Neural cell (in vitro differentiated cells): Measurements from ENCODE around the gene ZDHHC11. TPM values are rescaled to one million over a fixed set of nuclear protein-coding genes. Genes with fewer than 3 reads are reported as not detected.

Experiments
- H2AFZ ChIP-seq: fragments of 200-600, 300-800 bp; sonication (generic), shearing (Covaris generic); 2 replicates; pipeline ENCODE4 v1.6.0; 2014; ENCODE audit warnings: low read depth, mild to moderate bottlenecking, antibody characterized with exemption, low read length, moderate library complexity
- H3F3A ChIP-seq: fragments of 200-600 bp; shearing (Covaris generic); 2 replicates; pipeline ENCODE4 v1.6.1; 2016; ENCODE audit warnings: mild to moderate bottlenecking, moderate library complexity, mixed read lengths, antibody characterized with exemption, low read length; ENCODE audit not compliant: insufficient read depth, poor library complexity, severe bottlenecking
- H3K27ac ChIP-seq: fragments of 200-600, 300-800 bp; sonication (generic), shearing (Covaris generic); 2 replicates; pipeline ENCODE4 v1.5.1; 2014; ENCODE audit warnings: mild to moderate bottlenecking, low read length, moderate library complexity
- H3K27me3 ChIP-seq: fragments of 300-800, 200-600 bp; sonication (generic), shearing (Covaris generic); 2 replicates; pipeline ENCODE4 v1.6.0; 2014; ENCODE audit warnings: mild to moderate bottlenecking, low read depth, low read length, moderate library complexity; ENCODE audit not compliant: insufficient read depth
- H3K36me3 ChIP-seq: fragments of 300-800, 200-600 bp; sonication (generic), shearing (Covaris generic); 2 replicates; pipeline ENCODE4 v1.5.1; 2014; ENCODE audit warnings: mild to moderate bottlenecking, antibody characterized with exemption, low read length, moderate library complexity; ENCODE audit not compliant: insufficient read depth
- H3K4me2 ChIP-seq: fragments of 300-800, 200-600 bp; sonication (generic), shearing (Covaris generic); 2 replicates; pipeline ENCODE4 v1.6.0; 2014; ENCODE audit warnings: mild to moderate bottlenecking, low read length
- H3K4me3 ChIP-seq: fragments of 300-800, 200-600 bp; sonication (generic), shearing (Covaris generic); 2 replicates; pipeline ENCODE4 v1.5.1; 2014; ENCODE audit warnings: mild to moderate bottlenecking, low read length, moderate library complexity
- H3K79me2 ChIP-seq: fragments of 200-600 bp; shearing (Covaris generic); replicated peaks from 2 replicates; pipeline ENCODE4 v1.6.0; 2014; ENCODE audit warnings: mild to moderate bottlenecking, low read length, moderate library complexity; ENCODE audit not compliant: insufficient read depth
- H3K9ac ChIP-seq: fragments of 300-800, 200-600 bp; sonication (generic), shearing (Covaris generic); 2 replicates; pipeline ENCODE4 v1.6.1; 2016; ENCODE audit warnings: mild to moderate bottlenecking, low read length, mixed read lengths
- H3K9me2 ChIP-seq: fragments of 200-600 bp; shearing (Covaris generic); 2 replicates; pipeline ENCODE4 v1.6.1; 2016; ENCODE audit warnings: mild to moderate bottlenecking, low read length, mixed read lengths; ENCODE audit not compliant: insufficient read depth
- H3K9me3 ChIP-seq: fragments of 200-600, 300-800 bp; sonication (generic), shearing (Covaris generic); 2 replicates; pipeline ENCODE4 v1.6.1; 2016; ENCODE audit warnings: mild to moderate bottlenecking, mixed run types, low read length, moderate library complexity, mixed read lengths
- H4K20me1 ChIP-seq: fragments of 200-600 bp; shearing (Covaris generic); 2 replicates; pipeline ENCODE4 v1.6.1; 2016; ENCODE audit warnings: mild to moderate bottlenecking, mixed run types; ENCODE audit not compliant: insufficient read depth
- EP300 ChIP-seq: fragments of 450-650 bp; conservative IDR thresholded peaks from 2 replicates; pipeline ENCODE4 v1.6.1; 2014; ENCODE audit warnings: antibody characterized with exemption, mild to moderate bottlenecking, moderate library complexity; ENCODE audit not compliant: poor library complexity, severe bottlenecking
- EZH2 ChIP-seq: fragments of 200-600, 300-800 bp; shearing (Covaris generic), sonication (generic); IDR thresholded peaks from 2 replicates; pipeline ENCODE4 v1.6.1; 2014; ENCODE audit warnings: antibody characterized with exemption, low read length, borderline replicate concordance, mild to moderate bottlenecking; ENCODE audit not compliant: insufficient read depth, poor library complexity, severe bottlenecking
- MXI1 ChIP-seq: fragments of 450-650 bp; conservative IDR thresholded peaks from 2 replicates; pipeline ENCODE4 v1.6.1; 2014; ENCODE audit warnings: antibody characterized with exemption, mild to moderate bottlenecking; ENCODE audit not compliant: poor library complexity, severe bottlenecking
- POLR2AphosphoS5 ChIP-seq: IDR thresholded peaks from 2 replicates; pipeline ENCODE4 v1.6.1; 2012
- RAD21 ChIP-seq: fragments of 450-650 bp; conservative IDR thresholded peaks from 2 replicates; pipeline ENCODE4 v1.6.1; 2014; ENCODE audit warnings: antibody characterized with exemption, mild to moderate bottlenecking, moderate library complexity
- SMC3 ChIP-seq: fragments of 450-650 bp; conservative IDR thresholded peaks from 2 replicates; pipeline ENCODE4 v1.6.1; 2014; ENCODE audit warnings: antibody characterized with exemption, mild to moderate bottlenecking, moderate library complexity; ENCODE audit not compliant: poor library complexity
- TAF1 ChIP-seq: IDR thresholded peaks from 2 replicates; pipeline ENCODE4 v1.6.1; 2012; ENCODE audit warnings: low read depth
- polyA plus RNA-seq: library from polyadenylated mRNA; depleted of rRNA; stranded (reverse); fragments of >200 nt; gene quantifications from 2 replicates; pipeline ENCODE4 v1.2.3, GENCODE V29; 2014
- TF ChIP-seq, protein P1 (sequence below): IDR thresholded peaks from 2 replicates; pipeline ENCODE4 v1.6.1; 2012; ENCODE audit warnings: borderline replicate concordance
- TF ChIP-seq, protein P2 (sequence below): fragments of 450-650 bp; IDR thresholded peaks from 2 replicates; pipeline ENCODE4 v1.5.1; 2014; ENCODE audit warnings: antibody characterized with exemption, mild to moderate bottlenecking, moderate library complexity; ENCODE audit not compliant: poor library complexity, severe bottlenecking

The ZDHHC11 gene
- polyA plus RNA-seq, 1 donor from 2014 or later: 11.4 TPM

DNA sequence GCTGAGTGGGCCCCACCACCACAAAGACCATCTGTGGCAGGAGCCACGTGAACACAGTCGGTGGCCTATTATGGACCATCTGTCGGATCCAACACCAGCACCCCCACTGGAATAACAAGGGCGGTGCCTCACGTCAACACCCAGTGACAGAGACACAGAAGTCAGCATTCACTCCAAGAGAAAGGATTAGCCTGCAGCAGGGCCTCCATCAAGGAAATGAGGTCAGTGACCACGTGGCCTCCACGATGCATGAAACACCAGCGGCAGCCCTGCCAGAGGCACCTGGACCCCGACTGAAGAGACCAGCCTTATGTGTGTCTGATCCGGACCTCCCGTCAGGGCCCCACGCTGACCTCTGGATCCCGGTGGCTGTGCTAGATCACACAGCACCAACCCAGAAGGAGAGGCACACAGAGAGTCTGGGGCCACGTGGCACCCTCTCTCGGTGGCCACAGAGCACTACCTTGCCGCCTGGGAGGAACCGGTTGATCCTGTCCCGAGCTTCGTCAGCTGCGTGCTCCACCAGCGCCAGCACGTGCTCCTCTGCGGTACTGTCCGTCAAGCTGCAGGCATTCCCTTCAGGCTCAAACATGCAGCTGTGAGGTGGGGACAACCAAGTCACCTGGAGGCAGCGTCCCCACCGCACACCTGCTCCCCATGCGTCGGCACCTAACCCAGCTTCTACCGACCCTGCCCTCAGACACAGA, 32.8 kb upstream of the ZDHHC11 start:
- Histone ChIP-seq H3K4me2 (no peak overlapping the region), H3K36me3 (peaks cover 13% of the 10 kb centered on the region), H3K27ac (no peak overlapping the region), H3K79me2 (peaks cover 5% of the 10 kb centered on the region), H2AFZ (no peak overlapping the region), H3K9ac (no peak overlapping the region), H3F3A (no peaks in the 10 kb centered on the region), H3K9me3 (no peaks in the 10 kb centered on the region), H3K9me2 (no peaks in the 10 kb centered on the region), H3K4me3 (no peak overlapping the region), H3K27me3 (no peaks in the 10 kb centered on the region), H4K20me1 (no peaks in the 10 kb centered on the region)
- TF ChIP-seq EP300 (no peak), RAD21 (no peak), MXI1 (no peak), POLR2AphosphoS5 (no peak), EZH2 (no peak), SMC3 (no peak), TAF1 (no peak)
- TF ChIP-seq, protein P1, sequence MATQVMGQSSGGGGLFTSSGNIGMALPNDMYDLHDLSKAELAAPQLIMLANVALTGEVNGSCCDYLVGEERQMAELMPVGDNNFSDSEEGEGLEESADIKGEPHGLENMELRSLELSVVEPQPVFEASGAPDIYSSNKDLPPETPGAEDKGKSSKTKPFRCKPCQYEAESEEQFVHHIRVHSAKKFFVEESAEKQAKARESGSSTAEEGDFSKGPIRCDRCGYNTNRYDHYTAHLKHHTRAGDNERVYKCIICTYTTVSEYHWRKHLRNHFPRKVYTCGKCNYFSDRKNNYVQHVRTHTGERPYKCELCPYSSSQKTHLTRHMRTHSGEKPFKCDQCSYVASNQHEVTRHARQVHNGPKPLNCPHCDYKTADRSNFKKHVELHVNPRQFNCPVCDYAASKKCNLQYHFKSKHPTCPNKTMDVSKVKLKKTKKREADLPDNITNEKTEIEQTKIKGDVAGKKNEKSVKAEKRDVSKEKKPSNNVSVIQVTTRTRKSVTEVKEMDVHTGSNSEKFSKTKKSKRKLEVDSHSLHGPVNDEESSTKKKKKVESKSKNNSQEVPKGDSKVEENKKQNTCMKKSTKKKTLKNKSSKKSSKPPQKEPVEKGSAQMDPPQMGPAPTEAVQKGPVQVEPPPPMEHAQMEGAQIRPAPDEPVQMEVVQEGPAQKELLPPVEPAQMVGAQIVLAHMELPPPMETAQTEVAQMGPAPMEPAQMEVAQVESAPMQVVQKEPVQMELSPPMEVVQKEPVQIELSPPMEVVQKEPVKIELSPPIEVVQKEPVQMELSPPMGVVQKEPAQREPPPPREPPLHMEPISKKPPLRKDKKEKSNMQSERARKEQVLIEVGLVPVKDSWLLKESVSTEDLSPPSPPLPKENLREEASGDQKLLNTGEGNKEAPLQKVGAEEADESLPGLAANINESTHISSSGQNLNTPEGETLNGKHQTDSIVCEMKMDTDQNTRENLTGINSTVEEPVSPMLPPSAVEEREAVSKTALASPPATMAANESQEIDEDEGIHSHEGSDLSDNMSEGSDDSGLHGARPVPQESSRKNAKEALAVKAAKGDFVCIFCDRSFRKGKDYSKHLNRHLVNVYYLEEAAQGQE: no peak
- TF ChIP-seq, protein P2, sequence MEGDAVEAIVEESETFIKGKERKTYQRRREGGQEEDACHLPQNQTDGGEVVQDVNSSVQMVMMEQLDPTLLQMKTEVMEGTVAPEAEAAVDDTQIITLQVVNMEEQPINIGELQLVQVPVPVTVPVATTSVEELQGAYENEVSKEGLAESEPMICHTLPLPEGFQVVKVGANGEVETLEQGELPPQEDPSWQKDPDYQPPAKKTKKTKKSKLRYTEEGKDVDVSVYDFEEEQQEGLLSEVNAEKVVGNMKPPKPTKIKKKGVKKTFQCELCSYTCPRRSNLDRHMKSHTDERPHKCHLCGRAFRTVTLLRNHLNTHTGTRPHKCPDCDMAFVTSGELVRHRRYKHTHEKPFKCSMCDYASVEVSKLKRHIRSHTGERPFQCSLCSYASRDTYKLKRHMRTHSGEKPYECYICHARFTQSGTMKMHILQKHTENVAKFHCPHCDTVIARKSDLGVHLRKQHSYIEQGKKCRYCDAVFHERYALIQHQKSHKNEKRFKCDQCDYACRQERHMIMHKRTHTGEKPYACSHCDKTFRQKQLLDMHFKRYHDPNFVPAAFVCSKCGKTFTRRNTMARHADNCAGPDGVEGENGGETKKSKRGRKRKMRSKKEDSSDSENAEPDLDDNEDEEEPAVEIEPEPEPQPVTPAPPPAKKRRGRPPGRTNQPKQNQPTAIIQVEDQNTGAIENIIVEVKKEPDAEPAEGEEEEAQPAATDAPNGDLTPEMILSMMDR: no peak

DNA sequence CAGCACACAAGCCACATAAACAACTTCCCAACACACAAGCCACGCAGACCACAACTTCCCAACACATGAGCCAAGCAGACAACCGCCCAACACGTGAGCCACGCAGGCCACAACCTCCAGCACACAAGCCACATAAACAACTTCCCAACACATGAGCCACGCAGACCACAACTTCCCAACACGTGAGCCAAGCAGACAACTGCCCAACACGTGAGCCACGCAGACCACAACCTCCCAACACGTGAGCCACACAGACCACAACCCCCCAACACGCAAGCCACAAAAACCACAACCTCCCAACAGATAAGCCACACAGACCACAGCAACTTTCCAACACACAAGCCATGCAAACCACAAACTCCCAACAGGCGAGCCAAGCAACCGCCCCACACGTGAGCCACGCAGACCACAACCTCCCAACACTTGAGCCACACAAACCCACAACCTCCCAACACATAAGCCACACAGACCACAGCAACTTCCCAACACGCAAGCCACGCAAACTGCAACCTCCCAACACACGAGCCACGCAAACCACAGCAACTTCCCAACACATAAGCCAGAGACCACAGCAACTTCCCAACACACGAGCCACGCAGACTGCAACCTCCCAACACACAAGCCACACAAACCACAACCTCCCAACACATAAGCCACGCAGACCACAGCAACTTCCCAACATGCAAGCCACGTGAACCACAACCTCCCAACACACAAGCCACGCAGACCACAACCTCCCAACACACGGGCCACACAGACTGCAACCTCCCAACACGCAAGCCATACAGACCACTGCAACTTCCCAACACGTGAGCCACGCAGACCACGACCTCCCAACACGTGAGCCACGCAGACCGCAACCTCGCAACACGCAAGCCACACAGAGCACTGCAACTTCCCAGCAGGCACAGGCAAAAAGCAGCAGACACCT, 31.7 kb upstream of the ZDHHC11 start:
- Histone ChIP-seq H3K79me2 (peaks cover 5% of the 10 kb centered on the region), H3K4me3 (no peak overlapping the region)

More for the DNA sequence above, 31.7 kb upstream of the ZDHHC11 start:
- Histone ChIP-seq H4K20me1 (no peaks in the 10 kb centered on the region), H3F3A (no peaks in the 10 kb centered on the region), H3K9me3 (no peaks in the 10 kb centered on the region), H2AFZ (no peak overlapping the region), H3K27me3 (no peaks in the 10 kb centered on the region), H3K9me2 (no peaks in the 10 kb centered on the region), H3K27ac (no peak overlapping the region), H3K36me3 (peaks cover 13% of the 10 kb centered on the region), H3K4me2 (no peak overlapping the region), H3K9ac (no peak overlapping the region)
- TF ChIP-seq MXI1 (no peak), TAF1 (no peak), RAD21 (no peak), EP300 (no peak), EZH2 (no peak), SMC3 (no peak)
- TF ChIP-seq, protein P2: no peak
- TF ChIP-seq, protein P1: no peak
